GM21526 (cell line): ENCODE measurements around the gene AMZ1.
A peak's percentile ranks its signal among the peaks of the same experiment; 100 is the strongest.
"Not testable (repeated sequence)": the region's sequence is repeated elsewhere in the genome, so short reads cannot be mapped to it uniquely, and the experiment has no call there.

Experiments used
- ATAC-seq: cut with Tn5 transposase; IDR thresholded peaks from one replicate; pipeline ENCODE4 v1.9.1; 2021; ENCODE audit warnings: moderate library complexity; ENCODE audit not compliant: unreplicated experiment, low FRiP score

AMZ1 gene

GRCh38 chr7:2709553-2710285 lies 21.7 kb downstream of the AMZ1 start:
- peak; percentile 79 for ATAC-seq

- ATAC-seq, result peak; percentile 50
These were observed 22.3 kb downstream of the AMZ1 start for GRCh38 chr7:2710286-2710655.

- no peak for ATAC-seq
These were observed 23.0 kb downstream of the AMZ1 start for GRCh38 chr7:2710901-2711551.

GRCh38 chr7:2711895-2712675 lies 24.1 kb downstream of the AMZ1 start:
- no peak for ATAC-seq

GRCh38 chr7:2713370-2713769 lies 25.4 kb downstream of the AMZ1 start:
- no peak for ATAC-seq

- no peak for ATAC-seq
These were observed 26.0 kb downstream of the AMZ1 start for GRCh38 chr7:2713978-2714377.

GRCh38 chr7:2714636-2715035 lies 26.6 kb downstream of the AMZ1 start:
- ATAC-seq, result no peak

GRCh38 chr7:2715341-2716231 lies 27.6 kb downstream of the AMZ1 start:
- ATAC-seq, result no peak

- no peak for ATAC-seq
These were observed 28.5 kb downstream of the AMZ1 start for GRCh38 chr7:2716488-2716887.

GRCh38 chr7:2716906-2717292 lies 28.9 kb downstream of the AMZ1 start:
- ATAC-seq, result no peak

GRCh38 chr7:2717293-2718261 lies 29.6 kb downstream of the AMZ1 start:
- ATAC-seq, result no peak

GRCh38 chr7:2718296-2718965 lies 30.4 kb downstream of the AMZ1 start:
- no peak for ATAC-seq

GRCh38 chr7:2719007-2719406 lies 31.0 kb downstream of the AMZ1 start:
- ATAC-seq, result no peak

- ATAC-seq, result no peak
These were observed 32.0 kb downstream of the AMZ1 start for GRCh38 chr7:2720024-2720423.

GRCh38 chr7:2721842-2722241 lies 33.8 kb downstream of the AMZ1 start:
- no peak for ATAC-seq

- ATAC-seq, result no peak
These were observed 34.6 kb downstream of the AMZ1 start for GRCh38 chr7:2722591-2722990.

- ATAC-seq, result no peak
These were observed 35.3 kb downstream of the AMZ1 start for GRCh38 chr7:2723138-2723850.

- ATAC-seq, result not testable (repeated sequence)
These were observed 36.0 kb downstream of the AMZ1 start for GRCh38 chr7:2724036-2724435.
